ENCODE measurements around the gene ANKFY1.

DNA sequence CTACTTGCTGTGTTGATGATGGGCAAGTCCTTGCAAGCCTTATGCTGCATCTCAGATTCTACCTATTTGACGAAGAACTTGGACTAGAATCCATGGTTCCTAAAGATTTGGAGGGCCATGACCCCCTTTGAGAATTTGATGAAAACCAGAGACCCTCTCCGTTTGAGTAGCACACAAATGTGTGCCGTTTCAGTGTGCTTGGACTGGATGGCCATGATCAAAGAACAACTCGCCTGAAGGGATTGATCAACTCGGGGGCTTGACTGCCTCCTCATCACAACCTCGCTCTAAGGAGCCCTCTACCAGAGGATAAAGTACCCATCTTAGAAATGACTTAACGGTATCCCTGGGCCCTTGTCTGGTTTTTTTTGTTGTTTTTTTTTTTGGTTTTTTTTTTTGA lies 2.8 kb upstream of the ANKFY1 start:
- no peak for TF ChIP-seq ZNF214 (tag by site-specific recombination; IDR thresholded peaks at IDR 0.05; ENCODE audit: borderline replicate concordance)
- no peak for TF ChIP-seq ZNF76 (tag by site-specific recombination; IDR thresholded peaks at IDR 0.05; ENCODE audit: borderline replicate concordance, low read depth)
- TF ChIP-seq ZNF155 (tag by site-specific recombination; IDR thresholded peaks at IDR 0.05), result no peak
- TF ChIP-seq CTCF (tag by site-specific recombination; IDR thresholded peaks at IDR 0.05), result no peak
- no peak for TF ChIP-seq ZNF449 (tag by site-specific recombination; IDR thresholded peaks at IDR 0.05)
- no peak for TF ChIP-seq ZNF510 (tag by site-specific recombination; IDR thresholded peaks at IDR 0.05; ENCODE audit: insufficient replicate concordance)

Data from HEK293 (cell line).